NB4 (cell line): ENCODE data around the gene SCGN.

Experiments
- TF ChIP-seq, protein P1 (sequence below): IDR thresholded peaks from one replicate; pipeline ENCODE4 v1.5.1; 2012; ENCODE audit warnings: low read depth, low read length
- TF ChIP-seq, protein P2 (sequence below): IDR thresholded peaks from 2 replicates; pipeline ENCODE4 v1.6.1; 2011; ENCODE audit warnings: low read depth, low read length

DNA sequence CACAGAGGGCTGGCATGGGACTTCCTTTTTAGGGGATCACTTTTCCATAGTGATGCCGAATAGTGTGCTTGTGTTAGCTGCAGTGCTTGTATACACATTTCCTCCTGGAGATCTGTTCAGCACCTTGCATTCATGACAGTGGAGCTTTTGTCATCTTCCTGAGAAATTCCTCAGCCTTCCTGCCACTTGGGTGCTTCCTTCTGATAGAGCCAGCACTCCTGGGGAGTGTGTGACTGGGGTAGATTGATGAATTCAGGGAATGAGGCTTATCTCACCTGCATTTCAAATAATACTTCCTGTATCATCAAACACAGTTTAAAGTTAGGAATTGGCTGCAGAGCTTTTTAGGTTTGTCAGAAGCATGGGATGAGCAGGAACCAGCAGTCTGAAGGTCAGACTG lies 48.8 kb upstream of the SCGN start:
- TF ChIP-seq, protein P1, sequence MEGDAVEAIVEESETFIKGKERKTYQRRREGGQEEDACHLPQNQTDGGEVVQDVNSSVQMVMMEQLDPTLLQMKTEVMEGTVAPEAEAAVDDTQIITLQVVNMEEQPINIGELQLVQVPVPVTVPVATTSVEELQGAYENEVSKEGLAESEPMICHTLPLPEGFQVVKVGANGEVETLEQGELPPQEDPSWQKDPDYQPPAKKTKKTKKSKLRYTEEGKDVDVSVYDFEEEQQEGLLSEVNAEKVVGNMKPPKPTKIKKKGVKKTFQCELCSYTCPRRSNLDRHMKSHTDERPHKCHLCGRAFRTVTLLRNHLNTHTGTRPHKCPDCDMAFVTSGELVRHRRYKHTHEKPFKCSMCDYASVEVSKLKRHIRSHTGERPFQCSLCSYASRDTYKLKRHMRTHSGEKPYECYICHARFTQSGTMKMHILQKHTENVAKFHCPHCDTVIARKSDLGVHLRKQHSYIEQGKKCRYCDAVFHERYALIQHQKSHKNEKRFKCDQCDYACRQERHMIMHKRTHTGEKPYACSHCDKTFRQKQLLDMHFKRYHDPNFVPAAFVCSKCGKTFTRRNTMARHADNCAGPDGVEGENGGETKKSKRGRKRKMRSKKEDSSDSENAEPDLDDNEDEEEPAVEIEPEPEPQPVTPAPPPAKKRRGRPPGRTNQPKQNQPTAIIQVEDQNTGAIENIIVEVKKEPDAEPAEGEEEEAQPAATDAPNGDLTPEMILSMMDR = no peak
- TF ChIP-seq, protein P2, sequence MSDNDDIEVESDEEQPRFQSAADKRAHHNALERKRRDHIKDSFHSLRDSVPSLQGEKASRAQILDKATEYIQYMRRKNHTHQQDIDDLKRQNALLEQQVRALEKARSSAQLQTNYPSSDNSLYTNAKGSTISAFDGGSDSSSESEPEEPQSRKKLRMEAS = no peak
